AG09319 (cell line): ENCODE measurements around the gene PLCH1.

Experiments used
- DNase-seq: peaks from one replicate; pipeline ENCODE4 v3.0.0-alpha.2; 2010; ENCODE audit warnings: low read depth; ENCODE audit errors: extremely low read depth
- TF ChIP-seq, protein P1 (sequence below): IDR thresholded peaks from 2 replicates; pipeline ENCODE4 v1.5.1; 2011; ENCODE audit warnings: low read depth, mild to moderate bottlenecking, inconsistent platforms, low read length, moderate library complexity

The PLCH1 gene

DNA sequence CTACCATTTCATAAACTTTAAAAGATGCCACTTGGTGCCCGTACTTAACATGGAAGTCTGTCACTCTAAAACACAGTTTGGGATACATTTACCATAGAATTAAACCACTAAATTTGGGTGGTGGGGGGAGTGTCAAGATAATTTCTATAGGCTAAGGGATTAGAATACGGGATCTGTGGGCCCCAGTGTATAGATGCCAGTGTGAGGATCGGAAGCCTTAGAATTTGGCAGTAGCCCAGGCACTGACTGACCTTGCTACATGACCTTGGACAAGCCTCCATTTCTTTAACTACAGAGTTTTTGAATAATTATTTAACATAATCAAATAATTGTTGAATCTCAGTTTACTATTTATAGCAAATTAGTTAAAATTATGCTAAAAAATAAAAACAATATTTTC lies 375.1 kb downstream of the PLCH1 start:
- TF ChIP-seq, protein P1, sequence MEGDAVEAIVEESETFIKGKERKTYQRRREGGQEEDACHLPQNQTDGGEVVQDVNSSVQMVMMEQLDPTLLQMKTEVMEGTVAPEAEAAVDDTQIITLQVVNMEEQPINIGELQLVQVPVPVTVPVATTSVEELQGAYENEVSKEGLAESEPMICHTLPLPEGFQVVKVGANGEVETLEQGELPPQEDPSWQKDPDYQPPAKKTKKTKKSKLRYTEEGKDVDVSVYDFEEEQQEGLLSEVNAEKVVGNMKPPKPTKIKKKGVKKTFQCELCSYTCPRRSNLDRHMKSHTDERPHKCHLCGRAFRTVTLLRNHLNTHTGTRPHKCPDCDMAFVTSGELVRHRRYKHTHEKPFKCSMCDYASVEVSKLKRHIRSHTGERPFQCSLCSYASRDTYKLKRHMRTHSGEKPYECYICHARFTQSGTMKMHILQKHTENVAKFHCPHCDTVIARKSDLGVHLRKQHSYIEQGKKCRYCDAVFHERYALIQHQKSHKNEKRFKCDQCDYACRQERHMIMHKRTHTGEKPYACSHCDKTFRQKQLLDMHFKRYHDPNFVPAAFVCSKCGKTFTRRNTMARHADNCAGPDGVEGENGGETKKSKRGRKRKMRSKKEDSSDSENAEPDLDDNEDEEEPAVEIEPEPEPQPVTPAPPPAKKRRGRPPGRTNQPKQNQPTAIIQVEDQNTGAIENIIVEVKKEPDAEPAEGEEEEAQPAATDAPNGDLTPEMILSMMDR, result no peak
- DNase-seq, result no peak

DNA sequence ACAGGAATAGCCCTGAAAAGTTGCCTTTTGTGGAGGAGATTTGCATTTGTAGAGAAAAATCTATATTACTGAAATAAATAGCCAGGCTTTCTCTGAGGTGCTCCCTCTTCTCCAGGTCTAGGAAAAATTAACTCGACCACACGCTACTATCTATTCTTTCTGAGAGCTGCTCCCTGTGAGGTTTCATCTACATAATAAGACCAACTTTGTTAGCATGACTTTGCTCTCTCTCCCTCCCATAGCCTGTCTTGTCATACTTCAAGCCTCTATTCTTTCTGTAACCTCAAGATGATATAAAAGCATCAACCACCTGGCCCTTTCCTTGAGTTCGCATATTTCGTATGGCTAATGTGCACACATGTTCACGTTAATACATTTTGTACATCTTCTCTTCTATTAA lies 375.6 kb downstream of the PLCH1 start:
- TF ChIP-seq, protein P1, result no peak
- no peak for DNase-seq

DNA sequence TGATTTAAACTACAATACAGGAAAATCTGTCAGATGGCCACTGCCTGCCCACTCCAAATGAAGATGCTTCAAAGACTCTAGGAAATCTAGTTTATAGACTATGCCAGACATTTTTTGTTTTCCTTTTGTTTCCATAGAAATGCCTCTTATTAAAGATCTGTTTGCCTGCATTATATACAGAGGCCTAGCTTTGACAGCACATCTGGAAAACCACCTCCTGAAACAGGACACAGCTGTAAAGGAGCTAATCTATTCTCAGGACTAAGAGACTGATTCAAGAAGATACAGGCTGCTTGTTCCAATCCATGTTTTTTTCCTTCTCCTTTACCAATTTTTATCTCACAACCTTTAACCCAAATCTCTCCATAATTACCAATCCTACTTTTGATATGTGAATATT lies 376.1 kb downstream of the PLCH1 start:
- TF ChIP-seq, protein P1, result no peak
- DNase-seq, result no peak

DNA sequence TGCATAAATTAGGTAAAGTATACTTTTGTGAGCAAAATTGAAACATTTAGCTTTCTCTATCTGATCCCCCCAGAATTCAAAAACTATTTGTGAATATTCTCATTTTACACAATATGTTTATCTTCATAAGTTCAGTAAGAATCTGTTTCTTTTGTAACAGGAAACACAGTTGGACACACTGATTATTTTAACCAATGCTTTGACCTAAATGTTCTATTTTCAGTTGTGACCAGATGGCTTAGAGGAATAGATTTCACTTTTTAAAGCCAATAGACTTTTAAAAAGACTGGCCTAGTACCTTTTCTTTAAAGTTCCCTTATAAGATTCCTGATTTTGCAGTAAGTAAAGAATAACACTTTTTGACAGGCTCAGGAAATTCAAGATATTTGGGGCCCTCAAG lies 377.4 kb downstream of the PLCH1 start:
- TF ChIP-seq, protein P1, result no peak
- DNase-seq, result no peak

DNA sequence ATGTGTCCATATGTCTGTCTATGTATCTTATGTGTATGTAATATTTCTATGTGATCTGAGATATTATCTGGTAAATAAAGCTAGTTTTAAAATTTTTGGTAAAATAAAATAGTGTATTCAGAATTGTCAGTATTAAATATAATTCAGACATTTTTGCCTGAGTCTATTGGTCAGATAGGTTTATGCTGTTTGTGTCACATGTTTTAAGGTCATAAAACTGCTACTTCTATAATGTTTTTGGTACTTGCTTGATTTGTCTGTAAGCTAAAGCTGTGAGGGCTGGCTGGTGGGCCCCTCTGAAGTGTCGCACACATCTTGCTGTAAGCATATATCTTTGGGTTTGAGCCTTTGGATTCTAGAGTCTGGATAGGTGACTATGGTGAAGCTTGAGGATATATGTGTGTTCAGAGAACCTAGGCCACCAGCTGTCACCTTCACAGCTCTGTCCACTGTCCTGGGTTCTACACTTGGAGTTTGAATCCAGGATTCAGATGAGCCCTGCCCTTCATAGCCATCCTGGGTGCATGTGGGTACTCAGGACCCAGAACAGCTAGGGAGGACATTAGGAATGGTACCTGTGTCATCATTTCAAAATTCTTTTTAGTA lies 379.6 kb downstream of the PLCH1 start:
- no peak for DNase-seq
- TF ChIP-seq, protein P1, result no peak

DNA sequence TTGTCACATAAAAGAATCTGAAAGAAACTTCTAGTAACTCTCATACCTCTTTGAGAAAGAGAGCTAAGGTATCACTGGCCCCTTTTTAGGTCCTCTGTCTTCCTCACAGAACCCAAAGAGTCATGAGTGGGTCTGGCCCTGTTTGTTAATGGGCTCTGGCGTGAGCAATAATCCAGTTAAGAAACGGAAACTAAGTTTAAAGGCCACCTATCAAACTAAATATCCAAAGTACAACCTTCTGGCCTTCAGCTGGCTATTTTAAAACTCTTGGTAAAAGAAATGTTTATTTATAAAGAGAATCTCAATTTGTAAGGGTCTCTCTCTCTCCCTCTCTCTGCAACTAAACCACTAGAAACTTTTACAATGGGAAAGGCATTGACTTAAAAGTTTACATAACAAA lies 380.4 kb downstream of the PLCH1 start:
- no peak for DNase-seq
- TF ChIP-seq, protein P1, result no peak

DNA sequence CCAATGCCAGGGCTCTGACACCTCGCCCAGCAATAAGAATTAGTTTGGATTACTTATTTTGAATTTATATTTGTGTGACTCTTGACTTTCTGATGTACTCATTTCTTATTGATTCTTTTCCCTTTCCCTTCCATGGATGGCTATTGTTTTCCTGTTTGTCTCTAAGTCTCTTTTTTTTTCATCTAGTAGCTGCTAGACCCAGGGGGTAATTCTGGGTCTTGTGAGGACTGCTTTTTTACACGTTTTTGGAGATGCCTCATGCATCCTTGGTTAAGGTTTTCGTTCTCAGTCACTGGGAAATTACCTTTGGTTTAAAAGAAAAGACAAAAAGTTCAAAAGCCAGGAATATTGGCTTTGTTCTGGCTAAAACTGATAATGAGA lies 381.2 kb downstream of the PLCH1 start:
- TF ChIP-seq, protein P1, result no peak
- DNase-seq, result no peak
